Sigmoid colon (tissue), 4 donors: ENCODE data around the gene NT5DC3.

Source experiments
- EP300 ChIP-seq, 4 donors: sonication (generic); formaldehyde crosslinking; IDR thresholded peaks; one replicate each; pipeline ENCODE4 v1.6.1; 2017; ENCODE audit warnings: antibody characterized with exemption in 4 of 4
- POLR2AphosphoS5 ChIP-seq, 4 donors: sonication (generic); formaldehyde crosslinking; IDR thresholded peaks; one replicate each; pipeline ENCODE4 v1.6.1; 2017; ENCODE audit warnings: antibody characterized with exemption in 4 of 4
- TF ChIP-seq, protein P1 (sequence below), 4 experiments: fragments of 450-650 bp in 3 of 4; fragments of 200-600 bp in 1 of 4; IDR thresholded peaks; one replicate each; pipeline ENCODE4 v1.5.1; 2016 to 2019; ENCODE audit warnings: antibody characterized with exemption in 4 of 4, mild to moderate bottlenecking in 3 of 4, moderate library complexity in 2 of 4

DNA sequence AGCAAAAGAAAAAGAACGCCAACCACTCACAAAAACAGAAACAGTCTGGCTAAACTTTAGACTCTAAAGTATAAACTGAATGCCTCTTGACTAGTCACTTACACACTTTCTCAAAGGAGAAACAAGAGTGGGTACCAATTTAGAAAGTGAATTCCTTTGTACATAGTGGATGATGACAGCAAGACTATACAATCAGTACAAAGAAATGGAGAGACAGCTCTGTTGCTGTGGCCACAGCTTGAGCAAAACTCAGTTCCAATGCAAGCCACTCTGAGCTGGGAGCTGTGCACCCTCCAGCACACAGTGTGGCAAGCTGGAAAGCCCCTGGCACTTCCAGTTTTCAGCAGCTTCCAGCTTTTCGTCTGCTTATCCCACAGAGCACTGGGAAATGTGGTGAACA lies 21.7 kb downstream of the NT5DC3 start:
- TF ChIP-seq, protein P1, sequence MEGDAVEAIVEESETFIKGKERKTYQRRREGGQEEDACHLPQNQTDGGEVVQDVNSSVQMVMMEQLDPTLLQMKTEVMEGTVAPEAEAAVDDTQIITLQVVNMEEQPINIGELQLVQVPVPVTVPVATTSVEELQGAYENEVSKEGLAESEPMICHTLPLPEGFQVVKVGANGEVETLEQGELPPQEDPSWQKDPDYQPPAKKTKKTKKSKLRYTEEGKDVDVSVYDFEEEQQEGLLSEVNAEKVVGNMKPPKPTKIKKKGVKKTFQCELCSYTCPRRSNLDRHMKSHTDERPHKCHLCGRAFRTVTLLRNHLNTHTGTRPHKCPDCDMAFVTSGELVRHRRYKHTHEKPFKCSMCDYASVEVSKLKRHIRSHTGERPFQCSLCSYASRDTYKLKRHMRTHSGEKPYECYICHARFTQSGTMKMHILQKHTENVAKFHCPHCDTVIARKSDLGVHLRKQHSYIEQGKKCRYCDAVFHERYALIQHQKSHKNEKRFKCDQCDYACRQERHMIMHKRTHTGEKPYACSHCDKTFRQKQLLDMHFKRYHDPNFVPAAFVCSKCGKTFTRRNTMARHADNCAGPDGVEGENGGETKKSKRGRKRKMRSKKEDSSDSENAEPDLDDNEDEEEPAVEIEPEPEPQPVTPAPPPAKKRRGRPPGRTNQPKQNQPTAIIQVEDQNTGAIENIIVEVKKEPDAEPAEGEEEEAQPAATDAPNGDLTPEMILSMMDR (IDR thresholded peaks at IDR 0.05): no peak
- peak in 3 of 4 donors; percentile 32 to 43 (median 33) for TF ChIP-seq POLR2AphosphoS5 (IDR thresholded peaks at IDR 0.05)
- no peak for TF ChIP-seq EP300 (IDR thresholded peaks at IDR 0.05)
